H9 (cell line): ENCODE results near the gene PPIF. TPM values are rescaled to one million over a fixed set of nuclear protein-coding genes. Genes with fewer than 3 reads are reported as not detected.
A peak's percentile ranks its signal among the peaks of the same experiment; 100 is the strongest.

ENCODE experiments used
- DNase-seq: peaks from one replicate; pipeline ENCODE4 v3.0.0-alpha.2; 2017
- H2AFZ ChIP-seq: one replicate; pipeline ENCODE4 v1.6.1; 2013; ENCODE audit warnings: mild to moderate bottlenecking, low read length, control low read depth, moderate library complexity
- H2AK5ac ChIP-seq: 2 replicates; pipeline ENCODE4 v1.6.1; 2013; ENCODE audit warnings: low read length, control low read depth, mixed read lengths; ENCODE audit not compliant: insufficient read length
- H2BK120ac ChIP-seq: one replicate; pipeline ENCODE4 v1.6.1; 2013; ENCODE audit warnings: low read depth, mild to moderate bottlenecking, low read length, control low read depth, inconsistent platforms; ENCODE audit not compliant: poor library complexity, severe bottlenecking
- H2BK12ac ChIP-seq: 2 replicates; pipeline ENCODE4 v1.6.1; 2013; ENCODE audit warnings: low read length, control low read depth, mixed read lengths, low read depth; ENCODE audit not compliant: insufficient read length
- H2BK15ac ChIP-seq: 2 replicates; pipeline ENCODE4 v1.6.1; 2013; ENCODE audit warnings: low read depth, low read length, control low read depth
- H2BK20ac ChIP-seq: one replicate; pipeline ENCODE4 v1.6.1; 2013; ENCODE audit warnings: low read depth, mild to moderate bottlenecking, low read length, control low read depth, inconsistent platforms; ENCODE audit not compliant: poor library complexity, severe bottlenecking
- H2BK5ac ChIP-seq: 2 replicates; pipeline ENCODE4 v1.6.1; 2013; ENCODE audit warnings: low read length, control low read depth, mixed read lengths; ENCODE audit not compliant: insufficient read length
- H3K14ac ChIP-seq: 2 replicates; pipeline ENCODE4 v1.6.1; 2013; ENCODE audit warnings: low read length, control low read depth; ENCODE audit not compliant: insufficient read depth
- H3K18ac ChIP-seq: 2 replicates; pipeline ENCODE4 v1.6.1; 2013; ENCODE audit warnings: low read depth, mild to moderate bottlenecking, mixed read lengths, low read length, control low read depth; ENCODE audit not compliant: insufficient read length
- H3K23ac ChIP-seq: 2 replicates; pipeline ENCODE4 v1.6.1; 2013; ENCODE audit warnings: low read length, control low read depth, mixed read lengths, low read depth; ENCODE audit not compliant: insufficient read length
- H3K23me2 ChIP-seq: 2 replicates; pipeline ENCODE4 v1.6.1; 2013; ENCODE audit warnings: low read depth, mild to moderate bottlenecking, mixed read lengths, low read length, control low read depth; ENCODE audit not compliant: insufficient read length, poor library complexity, severe bottlenecking
- H3K27ac ChIP-seq: 2 replicates; pipeline ENCODE4 v1.5.1; 2013; ENCODE audit warnings: low read length, control low read depth, mixed read lengths, low read depth; ENCODE audit not compliant: insufficient read length
- H3K27me3 ChIP-seq: 2 replicates; pipeline ENCODE4 v1.6.1; 2013; ENCODE audit warnings: low read length, control low read depth, inconsistent platforms; ENCODE audit not compliant: insufficient read depth
- H3K4ac ChIP-seq: 2 replicates; pipeline ENCODE4 v1.6.1; 2013; ENCODE audit warnings: low read depth, mild to moderate bottlenecking, control low read depth, inconsistent platforms, low read length, moderate library complexity
- H3K4me1 ChIP-seq: 2 replicates; pipeline ENCODE4 v1.6.1; 2013; ENCODE audit warnings: low read length, control low read depth, inconsistent platforms; ENCODE audit not compliant: insufficient read depth
- H3K4me2 ChIP-seq: 2 replicates; pipeline ENCODE4 v1.6.1; 2013; ENCODE audit warnings: low read length, control low read depth, mixed read lengths; ENCODE audit not compliant: insufficient read length, insufficient read depth
- H3K56ac ChIP-seq: 2 replicates; pipeline ENCODE4 v1.6.1; 2013; ENCODE audit warnings: low read depth, mild to moderate bottlenecking, mixed read lengths, low read length, control low read depth; ENCODE audit not compliant: insufficient read length
- H3K79me1 ChIP-seq: 2 replicates; pipeline ENCODE4 v1.6.1; 2013; ENCODE audit warnings: low read depth, mild to moderate bottlenecking, moderate library complexity, low read length, control low read depth, inconsistent platforms; ENCODE audit not compliant: insufficient read depth, poor library complexity, severe bottlenecking
- H3K79me2 ChIP-seq: 2 replicates; pipeline ENCODE4 v1.6.1; 2013; ENCODE audit warnings: low read length, control low read depth, inconsistent platforms; ENCODE audit not compliant: insufficient read depth
- H3K9ac ChIP-seq: 2 replicates; pipeline ENCODE4 v1.6.1; 2013; ENCODE audit warnings: low read length, control low read depth, mixed read lengths; ENCODE audit not compliant: insufficient read length; ENCODE audit errors: extremely low read depth
- H3K9me3 ChIP-seq: one replicate; pipeline ENCODE4 v1.6.1; 2013; ENCODE audit warnings: low read depth, low read length, inconsistent platforms; ENCODE audit not compliant: control insufficient read depth
- H3T11ph ChIP-seq: one replicate; pipeline ENCODE4 v1.6.1; 2013; ENCODE audit warnings: mild to moderate bottlenecking, low read length, control low read depth, inconsistent platforms
- H4K20me1 ChIP-seq: one replicate; pipeline ENCODE4 v1.6.1; 2013; ENCODE audit not compliant: control insufficient read depth, insufficient read length, insufficient read depth
- H4K5ac ChIP-seq: 2 replicates; pipeline ENCODE4 v1.6.1; 2013; ENCODE audit warnings: low read depth, mild to moderate bottlenecking, mixed read lengths, low read length, control low read depth; ENCODE audit not compliant: insufficient read length
- H4K8ac ChIP-seq: replicated peaks from 2 replicates; pipeline ENCODE4 v1.6.1; 2013; ENCODE audit warnings: low read length, control low read depth, mixed read lengths, low read depth; ENCODE audit not compliant: insufficient read length
- H4K91ac ChIP-seq: 2 replicates; pipeline ENCODE4 v1.6.1; 2013; ENCODE audit warnings: low read depth, mild to moderate bottlenecking, moderate library complexity, mixed read lengths, low read length, control low read depth; ENCODE audit not compliant: insufficient read length
- H3K27ac Mint-ChIP-seq, 3 experiments: 2 replicates in 2 of 3; 3 replicates in 1 of 3; pipeline ENCODE4 v1.8.0; 2020 to 2021; ENCODE audit warnings: mixed read lengths in 3 of 3, mild to moderate bottlenecking in 1 of 3, moderate library complexity in 1 of 3
- H3K27me3 Mint-ChIP-seq: 2 replicates; pipeline ENCODE4 v1.8.0; 2021; ENCODE audit warnings: low read depth, mild to moderate bottlenecking, moderate library complexity, mixed read lengths
- H3K36me3 Mint-ChIP-seq, 3 experiments: 2 replicates in 2 of 3; 3 replicates in 1 of 3; pipeline ENCODE4 v1.8.0; 2020 to 2021; ENCODE audit warnings: low read depth in 3 of 3, mixed read lengths in 3 of 3; ENCODE audit not compliant: insufficient read depth in 1 of 3
- H3K4me1 Mint-ChIP-seq, 2 experiments: 2 replicates each; pipeline ENCODE4 v1.8.0; 2020; ENCODE audit warnings: mixed read lengths in 2 of 2
- H3K4me3 Mint-ChIP-seq, 2 experiments: 2 replicates in 1 of 2; 3 replicates in 1 of 2; pipeline ENCODE4 v1.8.0; 2020 to 2021; ENCODE audit warnings: mild to moderate bottlenecking in 2 of 2, mixed read lengths in 2 of 2, moderate library complexity in 1 of 2
- H3K9me3 Mint-ChIP-seq, 2 experiments: 2 replicates in 1 of 2; 3 replicates in 1 of 2; pipeline ENCODE4 v1.8.0; 2020; ENCODE audit warnings: mild to moderate bottlenecking in 2 of 2, mixed read lengths in 2 of 2, moderate library complexity in 1 of 2
- WGBS: extraction: QIAGEN DNeasy Blood & Tissue Kit; methylation state at CpG from one replicate; pipeline ENCODE4 v1.1.7; 2013; ENCODE audit warnings: missing lambda C conversion rate, low lambda C conversion rate, mixed read lengths; ENCODE audit not compliant: insufficient read length; ENCODE audit errors: extremely low coverage; 5-methylcytosine and 5-hydroxymethylcytosine counted together
- total RNA-seq: library from RNA; stranded (reverse); gene quantifications from 2 replicates; pipeline ENCODE4 v1.2.1, GENCODE V29; 2021
- TF ChIP-seq, protein P1 (sequence below): fragments of 200-600 bp; sonication (generic); conservative IDR thresholded peaks from 3 replicates; pipeline ENCODE4 v1.8.0; 2021; ENCODE audit warnings: antibody characterized with exemption, mild to moderate bottlenecking

The PPIF gene
- total RNA-seq, 1 experiment from 2014 or later: 79.7 TPM

DNA sequence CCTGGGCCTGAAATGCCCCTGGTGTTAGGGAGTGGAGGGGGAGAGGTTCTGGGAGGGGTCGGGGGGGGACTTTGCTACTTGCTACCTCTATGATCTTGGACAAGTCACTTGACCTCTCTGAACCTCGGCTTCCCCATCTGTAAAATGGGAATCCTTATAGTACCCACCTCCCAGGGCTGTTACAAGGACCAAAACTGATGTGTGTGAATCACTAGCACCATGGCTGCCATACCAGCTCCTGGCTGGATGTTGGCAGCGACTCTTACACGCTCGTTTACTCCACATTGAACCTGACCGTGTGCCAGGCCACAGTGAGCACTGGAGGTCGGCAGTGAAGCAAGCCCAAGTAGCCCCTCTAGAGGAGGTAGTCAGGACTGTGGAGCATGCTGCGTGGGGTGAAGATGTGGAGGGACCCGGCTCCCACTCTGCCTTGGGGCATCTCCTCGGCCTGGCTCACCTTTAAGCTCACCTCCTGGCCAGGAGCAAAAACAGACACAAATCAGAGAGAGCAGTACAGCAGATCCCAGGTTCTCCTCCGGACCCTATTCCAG is 28.9 kb downstream of the PPIF start:
- Histone ChIP-seq H4K91ac (no peak overlapping the region), H2BK15ac (no peak overlapping the region), H3K79me1 (no peaks in the 10 kb centered on the region), H3K23me2 (no peaks in the 10 kb centered on the region), H3K27ac (no peak overlapping the region), H2BK12ac (no peak overlapping the region), H3K4ac (no peak overlapping the region), H3K23ac (no peak overlapping the region), H2AK5ac (no peak overlapping the region), H2BK5ac (no peak overlapping the region), H2AFZ (no peak overlapping the region), H3T11ph (no peak overlapping the region), H3K27me3 (no peaks in the 10 kb centered on the region), H4K8ac (no peak overlapping the region), H3K9ac (no peak overlapping the region), H3K56ac (no peak overlapping the region), H3K4me2 (no peak overlapping the region), H2BK120ac (no peak overlapping the region), H2BK20ac (no peak overlapping the region), H3K18ac (no peak overlapping the region), H3K79me2 (no peaks in the 10 kb centered on the region), H3K9me3 (no peaks in the 10 kb centered on the region), H3K4me1 (no peaks in the 10 kb centered on the region), H4K5ac (no peak overlapping the region), H3K14ac (no peak overlapping the region), H4K20me1 (no peaks in the 10 kb centered on the region)
- TF ChIP-seq, protein P1, sequence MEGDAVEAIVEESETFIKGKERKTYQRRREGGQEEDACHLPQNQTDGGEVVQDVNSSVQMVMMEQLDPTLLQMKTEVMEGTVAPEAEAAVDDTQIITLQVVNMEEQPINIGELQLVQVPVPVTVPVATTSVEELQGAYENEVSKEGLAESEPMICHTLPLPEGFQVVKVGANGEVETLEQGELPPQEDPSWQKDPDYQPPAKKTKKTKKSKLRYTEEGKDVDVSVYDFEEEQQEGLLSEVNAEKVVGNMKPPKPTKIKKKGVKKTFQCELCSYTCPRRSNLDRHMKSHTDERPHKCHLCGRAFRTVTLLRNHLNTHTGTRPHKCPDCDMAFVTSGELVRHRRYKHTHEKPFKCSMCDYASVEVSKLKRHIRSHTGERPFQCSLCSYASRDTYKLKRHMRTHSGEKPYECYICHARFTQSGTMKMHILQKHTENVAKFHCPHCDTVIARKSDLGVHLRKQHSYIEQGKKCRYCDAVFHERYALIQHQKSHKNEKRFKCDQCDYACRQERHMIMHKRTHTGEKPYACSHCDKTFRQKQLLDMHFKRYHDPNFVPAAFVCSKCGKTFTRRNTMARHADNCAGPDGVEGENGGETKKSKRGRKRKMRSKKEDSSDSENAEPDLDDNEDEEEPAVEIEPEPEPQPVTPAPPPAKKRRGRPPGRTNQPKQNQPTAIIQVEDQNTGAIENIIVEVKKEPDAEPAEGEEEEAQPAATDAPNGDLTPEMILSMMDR: no peak
- WGBS: no CpG with 5 or more reads among the region's 11 CpGs
- Mint-ChIP-seq H3K9me3 (peaks cover 3 to 4% of the 10 kb centered on the region in 2 experiments; a peak in 3 of 5 replicates), H3K27me3 (peaks cover 10% of the 10 kb centered on the region; the same call in 1 of the 2 replicates), H3K27ac (no peak overlapping the region; a peak in 1 of 7 replicates), H3K4me3 (no peak overlapping the region), H3K4me1 (peaks cover 2 to 3% of the 10 kb centered on the region in 2 experiments; a peak in 3 of 4 replicates), H3K36me3 (no peaks in the 10 kb centered on the region)
- peak; percentile 14 for DNase-seq
